ENCODE data around the gene RAET1G. TPM values are rescaled to one million over a fixed set of nuclear protein-coding genes. Genes with fewer than 3 reads are reported as not detected.
"Not testable (repeated sequence)": the region's sequence is repeated elsewhere in the genome, so short reads cannot be mapped to it uniquely, and the experiment has no call there.

RAET1G gene
- total and polyA plus RNA-seq, 2 donors (not counting 3 experiments of a cell fraction or from before 2014, with no cell fraction given) = 1.6 to 2.1 TPM

GRCh38 chr6:149938571-149939355 is 15.8 kb upstream of the RAET1G start:
- DNase-seq (ENCODE audit: low read depth, low spot score) = no peak
- peak overlapping the region; percentile 70 for H3K4me2 ChIP-seq (ENCODE audit: insufficient read depth, low read length)
- no peak for FAIRE-seq
- POLR2A ChIA-PET = no interaction called here
- BruUV-seq (replicated peaks) = no TSS peak
- CTCF ChIA-PET = interaction anchor here (1.2 kb wide), 1 partner anchor 78 kb away, joined by 5 read pairs; no protein-coding TSS in a partner anchor
- H3K4me1 ChIP-seq (ENCODE audit: control insufficient read depth, extremely low read depth, insufficient read depth, low read length) = peaks cover 14% of the 10 kb centered on the region
- no peak overlapping the region for H3K27ac ChIP-seq (ENCODE audit: insufficient read depth, low read depth, low read length)
- peak overlapping the region; percentile 62 for H2AFZ ChIP-seq (ENCODE audit: low read depth, low read length)
- no peaks in the 10 kb centered on the region for H3K36me3 ChIP-seq (ENCODE audit: control insufficient read depth in 2 of 2, extremely low read depth in 1 of 2, insufficient read depth in 2 of 2, low read length in 2 of 2)
- peak overlapping the region; percentile 18 to 42 (median 24) for H3K4me3 ChIP-seq (replicated peaks in 1 of 3; ENCODE audit: insufficient read depth in 1 of 3, low read depth in 1 of 3, low read length in 3 of 3)
- intact Hi-C loops (cut with micrococcal nuclease) (no loop called here), dilution Hi-C loops (cut with MboI; ENCODE audit: extremely low pct_ligation_motif_present, low sequenced_read_pairs) (no loop called here)
- no peaks in the 10 kb centered on the region for H4K20me1 ChIP-seq (replicated peaks; ENCODE audit: control insufficient read depth, extremely low read depth, insufficient read depth, low read length)
- H3K79me2 ChIP-seq (ENCODE audit: control insufficient read depth, insufficient read depth, low read length) = no peaks in the 10 kb centered on the region
- no peaks in the 10 kb centered on the region for H3K9me3 ChIP-seq (replicated peaks; ENCODE audit: control insufficient read depth, insufficient read depth, low read length)
- no peaks in the 10 kb centered on the region for H3K9me1 ChIP-seq (replicated peaks; ENCODE audit: control insufficient read depth, extremely low read depth, insufficient read depth, low read length)
- H3K9ac ChIP-seq (replicated peaks; ENCODE audit: extremely low read depth, insufficient read depth, low read length) = no peak overlapping the region
- no peak for TF ChIP-seq POLR2AphosphoS5 (IDR thresholded peaks at IDR 0.05; ENCODE audit: insufficient read depth, low read depth, low read length)
- peak; percentile 86 for TF ChIP-seq EZH2 (IDR thresholded peaks at IDR 0.05; ENCODE audit: borderline replicate concordance, low read depth, low read length, severe bottlenecking)
- H3K27me3 ChIP-seq (ENCODE audit: control insufficient read depth in 2 of 2, insufficient read depth in 2 of 2, low read length in 2 of 2) = peaks cover 49 to 62% of the 10 kb centered on the region in 2 experiments

DNA sequence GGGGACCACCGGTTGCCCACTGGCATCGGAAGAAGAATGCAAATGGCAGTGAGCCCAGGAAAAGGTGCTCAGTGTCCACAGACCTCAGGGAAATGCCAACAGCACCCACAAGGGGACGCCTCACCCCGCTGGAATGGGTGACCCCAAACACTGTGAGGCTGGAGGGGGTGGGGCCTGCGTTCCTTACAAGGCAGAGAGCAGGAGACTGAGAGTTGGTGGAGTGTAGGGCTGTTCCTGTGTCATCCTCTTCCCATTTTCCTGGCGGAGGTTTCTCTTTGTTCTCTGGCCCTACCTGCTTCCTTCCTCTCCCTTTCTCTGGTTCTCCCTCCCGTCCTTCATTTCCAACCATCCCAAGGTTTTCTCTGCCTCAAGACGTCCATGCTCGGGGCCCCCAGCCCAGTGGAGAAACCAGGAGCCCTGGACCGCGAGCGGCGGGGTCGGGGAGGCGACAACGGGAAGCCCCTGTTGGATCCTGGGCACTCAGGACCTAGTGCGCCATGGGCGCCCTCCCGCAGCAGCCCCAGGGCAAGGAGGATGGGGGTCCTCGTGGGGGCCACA is 15.2 kb upstream of the RAET1G start:
- TF ChIP-seq, protein P1, sequence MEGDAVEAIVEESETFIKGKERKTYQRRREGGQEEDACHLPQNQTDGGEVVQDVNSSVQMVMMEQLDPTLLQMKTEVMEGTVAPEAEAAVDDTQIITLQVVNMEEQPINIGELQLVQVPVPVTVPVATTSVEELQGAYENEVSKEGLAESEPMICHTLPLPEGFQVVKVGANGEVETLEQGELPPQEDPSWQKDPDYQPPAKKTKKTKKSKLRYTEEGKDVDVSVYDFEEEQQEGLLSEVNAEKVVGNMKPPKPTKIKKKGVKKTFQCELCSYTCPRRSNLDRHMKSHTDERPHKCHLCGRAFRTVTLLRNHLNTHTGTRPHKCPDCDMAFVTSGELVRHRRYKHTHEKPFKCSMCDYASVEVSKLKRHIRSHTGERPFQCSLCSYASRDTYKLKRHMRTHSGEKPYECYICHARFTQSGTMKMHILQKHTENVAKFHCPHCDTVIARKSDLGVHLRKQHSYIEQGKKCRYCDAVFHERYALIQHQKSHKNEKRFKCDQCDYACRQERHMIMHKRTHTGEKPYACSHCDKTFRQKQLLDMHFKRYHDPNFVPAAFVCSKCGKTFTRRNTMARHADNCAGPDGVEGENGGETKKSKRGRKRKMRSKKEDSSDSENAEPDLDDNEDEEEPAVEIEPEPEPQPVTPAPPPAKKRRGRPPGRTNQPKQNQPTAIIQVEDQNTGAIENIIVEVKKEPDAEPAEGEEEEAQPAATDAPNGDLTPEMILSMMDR (IDR thresholded peaks at IDR 0.05; ENCODE audit: extremely low read depth in 1 of 2, insufficient read depth in 1 of 2, low read depth in 1 of 2, low read length in 2 of 2) = peak in 1 of 2 donors; percentile 2
- BruUV-seq (replicated peaks); H3K27ac ChIP-seq (ENCODE audit: insufficient read depth, low read depth, low read length); H3K36me3 ChIP-seq (ENCODE audit: control insufficient read depth in 2 of 2, extremely low read depth in 1 of 2, insufficient read depth in 2 of 2, low read length in 2 of 2); H3K9me3 ChIP-seq (replicated peaks; ENCODE audit: control insufficient read depth, insufficient read depth, low read length); H3K9me1 ChIP-seq (replicated peaks; ENCODE audit: control insufficient read depth, extremely low read depth, insufficient read depth, low read length); DNase-seq (ENCODE audit: low read depth, low spot score); H4K20me1 ChIP-seq (replicated peaks; ENCODE audit: control insufficient read depth, extremely low read depth, insufficient read depth, low read length); dilution Hi-C loops (cut with MboI; ENCODE audit: extremely low pct_ligation_motif_present, low sequenced_read_pairs); H2AFZ ChIP-seq (ENCODE audit: low read depth, low read length); H3K9ac ChIP-seq (replicated peaks; ENCODE audit: extremely low read depth, insufficient read depth, low read length); H3K79me2 ChIP-seq (ENCODE audit: control insufficient read depth, insufficient read depth, low read length); POLR2A ChIA-PET; intact Hi-C loops (cut with micrococcal nuclease): not testable (repeated sequence)
- Histone ChIP-seq H3K27me3 (ENCODE audit: control insufficient read depth in 2 of 2, insufficient read depth in 2 of 2, low read length in 2 of 2) (peaks cover 55 to 67% of the 10 kb centered on the region in 2 experiments), H3K4me2 (ENCODE audit: insufficient read depth, low read length) (peak overlapping the region; percentile 70), H3K4me1 (ENCODE audit: control insufficient read depth, extremely low read depth, insufficient read depth, low read length) (peaks cover 14% of the 10 kb centered on the region), H3K4me3 (replicated peaks in 1 of 3; ENCODE audit: insufficient read depth in 1 of 3, low read depth in 1 of 3, low read length in 3 of 3) (peak overlapping the region in 1 of 3 experiments; percentile 42)
- peak; percentile 46 for FAIRE-seq
- CTCF ChIA-PET = interaction anchor here (1.2 kb wide), 1 partner anchor 79 kb away, joined by 5 read pairs; no protein-coding TSS in a partner anchor

Measured in endothelial cell of umbilical vein (primary cell).